Central memory CD4-positive, alpha-beta T cell (primary cell): ENCODE data around the gene COL18A1.
"Not testable (repeated sequence)": the region's sequence is repeated elsewhere in the genome, so short reads cannot be mapped to it uniquely, and the experiment has no call there.

Experiments used
- DNase-seq: peaks from one replicate; pipeline ENCODE4 v3.0.0; 2022

Gene COL18A1

GRCh38 chr21:45525153-45525909, 120.4 kb downstream of the COL18A1 start:
- DNase-seq: no peak

GRCh38 chr21:45525910-45526306, 120.9 kb downstream of the COL18A1 start:
- DNase-seq: no peak

- not testable (repeated sequence) for DNase-seq
Measured at GRCh38 chr21:45527151-45527999, 122.4 kb downstream of the COL18A1 start.

GRCh38 chr21:45528028-45528705, 123.2 kb downstream of the COL18A1 start:
- no peak for DNase-seq

- no peak for DNase-seq
Measured at GRCh38 chr21:45528981-45529784, 124.2 kb downstream of the COL18A1 start.

- no peak for DNase-seq
Measured at GRCh38 chr21:45529785-45530422, 124.9 kb downstream of the COL18A1 start.

- no peak for DNase-seq
Measured at GRCh38 chr21:45530423-45531113, 125.6 kb downstream of the COL18A1 start.

- DNase-seq: not testable (repeated sequence)
Measured at GRCh38 chr21:45531114-45531392, 126.1 kb downstream of the COL18A1 start.

- no peak for DNase-seq
Measured at GRCh38 chr21:45531393-45532215, 126.6 kb downstream of the COL18A1 start.

- DNase-seq: no peak
Measured at GRCh38 chr21:45532826-45533360, 127.9 kb downstream of the COL18A1 start.

GRCh38 chr21:45533361-45533845, 128.4 kb downstream of the COL18A1 start:
- no peak for DNase-seq

GRCh38 chr21:45533846-45534635, 129.1 kb downstream of the COL18A1 start:
- no peak for DNase-seq

GRCh38 chr21:45534636-45535331, 129.8 kb downstream of the COL18A1 start:
- no peak for DNase-seq

- DNase-seq: no peak
Measured at GRCh38 chr21:45535341-45536081, 130.5 kb downstream of the COL18A1 start.

GRCh38 chr21:45536301-45537081, 131.5 kb downstream of the COL18A1 start:
- no peak for DNase-seq

GRCh38 chr21:45537111-45537745, 132.3 kb downstream of the COL18A1 start:
- DNase-seq: no peak
